NCI-H510A treated with DMSO at 0.1 percent for 48 hours (cell line): Measurements from ENCODE around the gene DHRS3.

Experiments used
- DNase-seq: peaks from one replicate; lab custom pipeline; 2025; lab: John Stamatoyannopoulos, UW

The DHRS3 gene

GRCh38 chr1:12598974-12599373 lies 19.0 kb downstream of the DHRS3 start:
- no peak for DNase-seq

GRCh38 chr1:12597792-12598191 lies 20.2 kb downstream of the DHRS3 start:
- no peak for DNase-seq

GRCh38 chr1:12596007-12596821 lies 21.8 kb downstream of the DHRS3 start:
- no peak for DNase-seq

- peak; percentile 56 for DNase-seq
Measured at GRCh38 chr1:12595757-12596006, 22.3 kb downstream of the DHRS3 start.

GRCh38 chr1:12594966-12595756 lies 22.8 kb downstream of the DHRS3 start:
- peak; percentile 76 for DNase-seq

GRCh38 chr1:12594490-12594889 lies 23.5 kb downstream of the DHRS3 start:
- no peak for DNase-seq

GRCh38 chr1:12593621-12594066 lies 24.4 kb downstream of the DHRS3 start:
- no peak for DNase-seq

- DNase-seq, result no peak
Measured at GRCh38 chr1:12592496-12592895, 25.5 kb downstream of the DHRS3 start.

GRCh38 chr1:12591267-12591938 lies 26.6 kb downstream of the DHRS3 start:
- DNase-seq, result no peak

GRCh38 chr1:12588695-12589094 lies 29.3 kb downstream of the DHRS3 start:
- no peak for DNase-seq

- DNase-seq, result no peak
Measured at GRCh38 chr1:12587981-12588640, 29.9 kb downstream of the DHRS3 start.

GRCh38 chr1:12585951-12586942 lies 31.8 kb downstream of the DHRS3 start:
- DNase-seq, result no peak

GRCh38 chr1:12585536-12585935 lies 32.5 kb downstream of the DHRS3 start:
- no peak for DNase-seq

GRCh38 chr1:12584900-12585525 lies 33.0 kb downstream of the DHRS3 start:
- no peak for DNase-seq

GRCh38 chr1:12583484-12583883 lies 34.5 kb downstream of the DHRS3 start:
- no peak for DNase-seq

GRCh38 chr1:12582649-12583048 lies 35.4 kb downstream of the DHRS3 start:
- DNase-seq, result no peak

GRCh38 chr1:12581179-12581578 lies 36.8 kb downstream of the DHRS3 start:
- DNase-seq, result no peak

GRCh38 chr1:12580054-12580887 lies 37.7 kb downstream of the DHRS3 start:
- no peak for DNase-seq

GRCh38 chr1:12578860-12579422 lies 39.1 kb downstream of the DHRS3 start:
- no peak for DNase-seq
